NCI-H748 treated with DMSO at 0.1 percent for 48 hours (cell line): ENCODE data around the gene MUC3A.

Experiments used
- DNase-seq: peaks from one replicate; lab custom pipeline; 2025; lab: John Stamatoyannopoulos, UW

The MUC3A gene

GRCh38 chr7:100944138-100944537 is 5.2 kb upstream of the MUC3A start:
- no peak for DNase-seq

GRCh38 chr7:100946111-100946510 is 3.2 kb upstream of the MUC3A start:
- no peak for DNase-seq

- DNase-seq: no peak
Observed at GRCh38 chr7:100946766-100947365, 2.5 kb upstream of the MUC3A start.

- no peak for DNase-seq
Observed at GRCh38 chr7:100947792-100948191, 1.5 kb upstream of the MUC3A start.

- no peak for DNase-seq
Observed at GRCh38 chr7:100949933-100950443, 654 bp downstream of the MUC3A start.

- no peak for DNase-seq
Observed at GRCh38 chr7:100951172-100951571, 1.8 kb downstream of the MUC3A start.

GRCh38 chr7:100951888-100952560 is 2.7 kb downstream of the MUC3A start:
- DNase-seq: no peak

GRCh38 chr7:100952641-100953040 is 3.3 kb downstream of the MUC3A start:
- DNase-seq: no peak

GRCh38 chr7:100957832-100958421 is 8.6 kb downstream of the MUC3A start:
- no peak for DNase-seq

GRCh38 chr7:100959894-100960293 is 10.6 kb downstream of the MUC3A start:
- no peak for DNase-seq

- no peak for DNase-seq
Observed at GRCh38 chr7:100962537-100962936, 13.2 kb downstream of the MUC3A start.

GRCh38 chr7:100963386-100963785 is 14.1 kb downstream of the MUC3A start:
- DNase-seq: no peak

- DNase-seq: no peak
Observed at GRCh38 chr7:100963874-100964273, 14.5 kb downstream of the MUC3A start.

- no peak for DNase-seq
Observed at GRCh38 chr7:100964630-100965029, 15.3 kb downstream of the MUC3A start.

- DNase-seq: no peak
Observed at GRCh38 chr7:100965045-100965722, 15.8 kb downstream of the MUC3A start.

- DNase-seq: no peak
Observed at GRCh38 chr7:100965723-100966541, 16.6 kb downstream of the MUC3A start.

- no peak for DNase-seq
Observed at GRCh38 chr7:100966542-100967291, 17.4 kb downstream of the MUC3A start.

GRCh38 chr7:100967292-100967863 is 18.0 kb downstream of the MUC3A start:
- no peak for DNase-seq

- no peak for DNase-seq
Observed at GRCh38 chr7:100968031-100968430, 18.7 kb downstream of the MUC3A start.

- no peak for DNase-seq
Observed at GRCh38 chr7:100968650-100969049, 19.3 kb downstream of the MUC3A start.
